ENCODE measurements around the gene FAM107A.

FAM107A gene

DNA sequence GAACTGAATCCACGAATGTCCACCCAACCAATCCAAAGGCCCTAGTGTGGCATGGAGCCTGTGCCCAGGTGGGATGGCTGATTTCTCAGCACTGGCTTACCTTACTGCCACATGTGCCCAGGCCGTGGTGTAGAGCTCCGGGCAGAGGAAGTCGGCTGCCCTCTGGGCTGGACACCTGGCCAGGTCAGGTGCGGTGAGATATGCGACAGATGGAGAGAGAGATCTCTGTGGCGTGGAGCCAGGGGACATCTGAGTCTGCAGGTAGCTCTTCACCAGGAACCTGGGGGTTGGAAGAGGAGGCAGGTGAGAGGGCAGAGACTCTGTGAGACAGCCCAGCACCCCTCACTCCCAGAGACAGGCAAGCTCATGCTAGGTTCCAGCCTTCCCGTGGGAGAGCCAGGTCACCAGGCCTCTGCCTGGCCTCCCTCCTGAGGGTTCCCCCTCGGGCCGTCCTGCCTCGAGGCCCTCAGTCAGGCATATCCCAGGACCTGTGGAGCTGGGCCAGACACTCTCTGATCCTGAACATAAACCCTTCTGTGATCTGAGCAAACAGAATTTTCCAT lies 52.8 kb downstream of the FAM107A start:
- no peak for DNase-seq (ENCODE audit: low read depth)
- TF ChIP-seq, protein P1, sequence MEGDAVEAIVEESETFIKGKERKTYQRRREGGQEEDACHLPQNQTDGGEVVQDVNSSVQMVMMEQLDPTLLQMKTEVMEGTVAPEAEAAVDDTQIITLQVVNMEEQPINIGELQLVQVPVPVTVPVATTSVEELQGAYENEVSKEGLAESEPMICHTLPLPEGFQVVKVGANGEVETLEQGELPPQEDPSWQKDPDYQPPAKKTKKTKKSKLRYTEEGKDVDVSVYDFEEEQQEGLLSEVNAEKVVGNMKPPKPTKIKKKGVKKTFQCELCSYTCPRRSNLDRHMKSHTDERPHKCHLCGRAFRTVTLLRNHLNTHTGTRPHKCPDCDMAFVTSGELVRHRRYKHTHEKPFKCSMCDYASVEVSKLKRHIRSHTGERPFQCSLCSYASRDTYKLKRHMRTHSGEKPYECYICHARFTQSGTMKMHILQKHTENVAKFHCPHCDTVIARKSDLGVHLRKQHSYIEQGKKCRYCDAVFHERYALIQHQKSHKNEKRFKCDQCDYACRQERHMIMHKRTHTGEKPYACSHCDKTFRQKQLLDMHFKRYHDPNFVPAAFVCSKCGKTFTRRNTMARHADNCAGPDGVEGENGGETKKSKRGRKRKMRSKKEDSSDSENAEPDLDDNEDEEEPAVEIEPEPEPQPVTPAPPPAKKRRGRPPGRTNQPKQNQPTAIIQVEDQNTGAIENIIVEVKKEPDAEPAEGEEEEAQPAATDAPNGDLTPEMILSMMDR (conservative IDR thresholded peaks at IDR 0.05; ENCODE audit: low read depth, low read length) = no peak

DNA sequence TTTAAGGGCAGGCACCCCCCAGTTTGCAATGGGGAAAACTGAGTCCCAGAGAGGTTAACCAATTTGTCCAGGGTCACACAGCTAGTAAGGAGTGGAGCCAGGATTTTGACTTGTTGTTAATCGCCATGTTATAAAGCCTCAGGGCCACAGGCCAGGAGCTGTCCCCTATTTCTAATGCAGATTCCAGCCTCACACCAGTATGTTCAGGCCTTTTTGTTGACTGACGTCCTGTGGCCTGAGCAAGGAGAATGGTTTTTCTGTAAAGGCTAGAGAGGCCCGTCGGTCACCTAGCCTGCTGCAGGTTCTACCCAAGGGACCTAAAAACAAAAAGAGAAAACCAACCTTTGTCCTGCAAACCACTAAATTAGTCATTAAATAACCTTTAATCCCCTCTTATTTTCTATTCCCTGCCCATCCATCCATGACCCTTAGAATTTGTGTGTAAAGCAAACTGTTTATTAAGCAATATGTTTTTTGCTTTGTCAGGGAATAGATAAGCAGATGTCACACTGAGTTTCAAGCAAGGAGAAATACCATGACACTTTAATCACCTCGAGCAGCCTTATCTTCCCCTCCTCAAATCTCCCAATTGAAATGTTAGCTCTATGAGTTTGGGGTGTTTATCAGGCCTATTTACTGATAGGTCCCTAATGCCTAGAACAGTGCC lies 54.3 kb downstream of the FAM107A start:
- DNase-seq (ENCODE audit: low read depth) = no peak
- TF ChIP-seq, protein P1 (conservative IDR thresholded peaks at IDR 0.05; ENCODE audit: low read depth, low read length) = no peak
- no peak overlapping the region for H3K4me3 ChIP-seq (ENCODE audit: low read length)

More for the DNA sequence above, 52.8 kb downstream of the FAM107A start:
- H3K4me3 ChIP-seq (ENCODE audit: low read length) = no peak overlapping the region

DNA sequence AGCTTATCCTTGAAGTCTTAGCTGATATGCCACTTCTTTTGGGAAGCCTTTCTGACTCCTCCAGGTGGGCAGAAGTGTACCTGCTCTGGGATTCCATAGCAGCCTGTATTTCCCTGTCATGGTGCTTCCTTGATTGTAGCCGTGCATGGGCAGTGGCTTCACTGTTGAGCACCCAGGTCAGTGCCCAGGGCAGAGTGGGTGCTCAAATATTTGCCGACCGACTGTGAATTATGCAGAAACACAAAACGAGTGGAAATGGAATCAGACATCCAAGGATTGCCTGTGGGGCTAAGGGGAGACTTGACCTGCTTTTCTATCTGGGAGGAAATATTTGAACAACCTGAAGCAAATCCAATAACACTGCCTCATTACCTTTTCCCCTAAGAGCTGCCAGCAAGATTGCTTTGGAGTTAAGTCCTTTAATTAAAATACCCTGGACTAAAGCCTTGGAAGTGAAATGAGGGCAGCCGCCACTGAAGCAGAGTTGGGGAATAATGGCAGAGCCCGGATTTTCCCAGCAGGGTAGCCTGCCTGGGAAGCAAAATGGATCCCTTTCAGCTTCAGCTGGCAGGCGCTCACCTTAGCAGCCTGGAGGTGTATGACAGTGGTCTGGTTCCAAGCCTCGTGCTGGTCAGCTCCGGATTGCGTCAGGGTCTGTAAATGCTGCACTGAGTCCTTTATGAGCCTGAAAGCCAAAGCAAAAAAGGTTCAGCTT lies 55.1 kb downstream of the FAM107A start:
- peak; percentile 38 for DNase-seq (ENCODE audit: low read depth)

DNA sequence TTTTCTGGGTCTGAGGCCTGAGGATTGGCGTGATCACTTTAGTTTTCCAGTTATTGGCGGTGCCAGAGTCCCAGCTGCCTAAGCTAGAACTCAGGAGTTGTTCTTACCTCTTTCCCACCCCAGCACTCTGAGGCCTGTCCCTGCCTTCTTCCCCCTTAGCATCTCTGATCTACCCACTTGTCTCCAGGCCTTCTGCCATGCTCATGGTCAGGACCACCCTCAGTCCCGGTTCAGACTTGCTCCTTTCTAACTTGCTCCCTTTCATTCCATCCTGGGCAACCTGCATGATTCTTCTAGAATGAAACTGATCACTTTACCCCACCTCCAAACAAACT lies 55.9 kb downstream of the FAM107A start:
- TF ChIP-seq, protein P1 (conservative IDR thresholded peaks at IDR 0.05; ENCODE audit: low read depth, low read length) = no peak
- no peak overlapping the region for H3K4me3 ChIP-seq (ENCODE audit: low read length)

More for the DNA sequence above, 55.1 kb downstream of the FAM107A start:
- no peak overlapping the region for H3K4me3 ChIP-seq (ENCODE audit: low read length)
- TF ChIP-seq, protein P1 (conservative IDR thresholded peaks at IDR 0.05; ENCODE audit: low read depth, low read length) = no peak

DNA sequence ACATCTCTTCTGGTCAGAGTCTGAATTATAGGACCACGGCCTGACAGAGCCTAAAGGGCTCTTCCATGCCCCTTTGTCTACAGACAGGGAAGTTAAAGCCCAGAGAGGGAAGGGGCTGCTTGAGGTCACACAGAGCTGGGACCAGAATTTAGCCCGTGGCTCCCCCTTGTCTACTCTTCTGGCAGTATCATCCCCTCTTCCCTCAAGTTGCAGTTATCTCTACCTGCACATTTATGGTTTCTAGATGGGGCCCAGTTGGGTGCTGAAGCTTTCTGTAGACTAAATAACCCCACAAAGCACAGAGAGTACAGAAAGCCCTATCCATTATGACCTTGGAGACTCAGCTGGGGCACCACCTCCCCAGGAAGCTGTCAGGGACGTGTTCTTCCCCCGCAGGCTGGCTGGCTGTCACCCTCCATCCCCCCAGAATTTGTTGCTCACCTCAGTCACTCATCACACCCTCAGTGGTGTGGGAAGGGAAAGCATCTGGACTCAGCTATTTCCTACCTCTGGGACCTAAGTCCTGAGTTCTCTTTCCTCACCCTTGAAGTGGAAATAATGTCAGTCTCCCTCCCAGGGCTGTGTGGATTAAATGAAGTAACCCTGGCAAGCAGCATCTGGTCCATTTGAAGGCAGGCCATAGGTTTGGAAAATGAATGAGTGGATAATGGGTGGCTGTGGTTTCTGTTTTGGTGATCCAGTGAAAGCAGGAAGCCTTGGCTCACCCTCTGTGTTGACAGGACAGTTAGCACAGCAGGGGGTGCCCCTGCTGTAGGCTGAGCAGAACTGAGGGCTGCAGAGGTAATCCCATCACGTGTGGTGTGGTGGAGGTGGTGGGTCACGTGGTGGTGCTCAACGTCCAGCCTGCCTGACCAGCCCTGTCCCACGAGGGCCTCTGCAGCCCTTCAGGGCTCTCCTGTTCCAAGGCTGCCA lies 56.5 kb downstream of the FAM107A start:
- TF ChIP-seq, protein P1 (conservative IDR thresholded peaks at IDR 0.05; ENCODE audit: low read depth, low read length) = no peak
- DNase-seq (ENCODE audit: low read depth) = no peak
- no peak overlapping the region for H3K4me3 ChIP-seq (ENCODE audit: low read length)

More for the DNA sequence above, 55.9 kb downstream of the FAM107A start:
- DNase-seq (ENCODE audit: low read depth) = no peak

DNA sequence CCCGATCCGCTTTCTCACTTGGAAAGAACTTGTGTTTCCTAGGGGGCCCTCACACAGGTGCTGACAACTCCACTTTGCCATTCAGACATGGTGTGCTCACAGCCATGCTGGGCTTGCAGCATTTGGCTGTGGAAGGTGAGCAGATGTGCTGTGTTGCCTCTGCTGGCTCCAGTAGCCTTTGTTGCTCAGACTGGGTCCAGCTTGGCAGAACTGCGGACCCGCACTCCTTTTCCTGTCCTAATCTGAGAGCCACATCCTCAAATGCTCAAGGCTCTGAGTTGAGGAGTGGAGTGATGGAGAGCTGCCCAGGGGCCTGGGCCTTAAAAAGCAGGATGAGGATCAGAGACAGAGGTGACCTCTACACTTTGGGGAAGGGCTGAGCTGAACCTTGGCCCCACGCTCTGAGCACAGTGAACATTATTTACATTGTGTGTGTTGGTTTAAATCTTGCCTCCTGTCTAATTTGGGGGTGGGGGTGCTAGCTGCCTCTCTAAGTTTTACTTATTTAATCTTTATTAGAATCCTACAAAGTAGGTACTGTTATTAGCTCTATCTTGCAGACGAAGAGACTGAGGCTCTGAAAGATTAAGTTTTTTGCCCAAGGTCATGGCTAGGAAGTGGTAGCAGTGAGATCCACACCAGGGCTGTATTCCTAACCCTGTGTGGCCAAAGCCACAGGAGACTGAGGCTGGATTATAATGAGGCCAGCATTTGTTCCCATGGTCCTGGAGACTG lies 57.4 kb downstream of the FAM107A start:
- no peak overlapping the region for H3K4me3 ChIP-seq (ENCODE audit: low read length)
- TF ChIP-seq, protein P1 (conservative IDR thresholded peaks at IDR 0.05; ENCODE audit: low read depth, low read length) = no peak
- no peak for DNase-seq (ENCODE audit: low read depth)
